ENCODE results near the gene FANCE. TPM values are rescaled to one million over a fixed set of nuclear protein-coding genes. Genes with fewer than 3 reads are reported as not detected.
"Not testable (repeated sequence)": the region's sequence is repeated elsewhere in the genome, so short reads cannot be mapped to it uniquely, and the experiment has no call there.

Gene FANCE
- total and polyA plus RNA-seq, 9 of the 15 experiments (the other 6 are each of a cell fraction or from before 2014, with no cell fraction given), result 5.7 to 30.2 (median 17.0) TPM

GRCh38 chr6:35436071-35436857 lies 15.9 kb upstream of the FANCE start (continued):
- TF ChIP-seq FOXJ3 (CRISPR knock-in tag; IDR thresholded peaks at IDR 0.05), result no peak

DNA sequence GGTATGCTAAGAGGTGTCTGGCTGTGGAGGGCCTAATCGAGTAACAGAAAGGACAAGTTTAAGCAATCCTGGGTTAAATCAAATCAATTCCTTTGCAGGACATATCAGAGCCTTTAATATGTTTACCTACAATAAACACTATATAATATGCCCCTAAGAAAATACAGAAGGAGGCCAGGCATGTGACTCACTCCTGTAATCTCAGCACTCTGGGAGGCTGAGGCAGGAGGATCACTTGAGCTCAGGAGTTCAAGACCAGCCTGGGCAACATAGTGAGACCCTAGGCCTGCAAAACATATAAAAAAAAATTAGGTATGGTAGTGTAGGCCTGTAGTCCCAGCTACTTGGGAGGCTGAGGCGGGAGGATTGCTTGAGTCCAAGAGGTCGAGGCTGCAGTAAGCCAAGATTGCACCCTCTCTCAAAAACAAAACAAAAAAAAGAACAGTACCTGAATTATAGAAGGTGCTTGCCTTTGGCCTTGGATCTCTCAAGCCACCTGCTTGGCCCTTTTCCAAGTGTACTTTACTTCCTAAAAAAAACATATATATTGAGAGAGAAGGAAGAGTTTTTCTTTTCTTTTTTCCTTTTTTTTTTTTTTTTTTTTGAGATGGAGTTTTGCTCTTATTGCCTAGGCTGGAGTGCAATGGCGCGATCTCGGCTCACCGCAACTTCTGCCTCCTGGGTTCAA lies 13.6 kb upstream of the FANCE start:
- CTCF ChIA-PET (ENCODE audit: low intra/inter-chr PET ratio), result not testable (repeated sequence)

More for the DNA sequence above, 13.6 kb upstream of the FANCE start:
- H3K36me3 ChIP-seq (ENCODE audit: control insufficient read depth, insufficient read depth, low read length); BruUV-seq (replicated peaks); DNase-seq (ENCODE audit: extremely low read depth in 1 of 4, low spot score in 3 of 4); H3K9me1 ChIP-seq (ENCODE audit: control insufficient read depth, insufficient read depth, low read length); H3K4me3 ChIP-seq; in situ Hi-C loops (cut with MboI); H3K27me3 ChIP-seq (ENCODE audit: control insufficient read depth in 2 of 2, insufficient read depth in 2 of 2, low read length in 2 of 2); ATAC-seq; H3K9me3 ChIP-seq (replicated peaks; ENCODE audit: control insufficient read depth, insufficient read depth, low read depth, low read length); H3K4me2 ChIP-seq (ENCODE audit: insufficient read depth, low read length); H3K79me2 ChIP-seq (ENCODE audit: control insufficient read depth, insufficient read depth, low read length); H3K9ac ChIP-seq (ENCODE audit: insufficient read depth in 1 of 2, low read depth in 2 of 2, low read length in 2 of 2); H3K27ac ChIP-seq (ENCODE audit: extremely low read depth, low read depth, low read length); H2AFZ ChIP-seq (ENCODE audit: low read depth, low read length); intact Hi-C loops (cut with micrococcal nuclease); H4K20me1 ChIP-seq (replicated peaks; ENCODE audit: control insufficient read depth, insufficient read depth, low read length): not testable (repeated sequence)
- peak; percentile 11 for FAIRE-seq
- 46% methylated on average over 3 of the region's 7 CpGs for WGBS (ENCODE audit: insufficient coverage, low coverage, missing lambda C conversion rate)
- peaks cover 5 to 17% of the 10 kb centered on the region in 2 experiments; a peak in 4 of 5 replicates for H3K4me1 ChIP-seq (replicated peaks in 1 of 2; ENCODE audit: control insufficient read depth in 2 of 2, insufficient read depth in 2 of 2, low read length in 2 of 2)
- TF ChIP-seq RBM25 (IDR thresholded peaks at IDR 0.05; ENCODE audit: low read depth, low read length, severe bottlenecking) (peak; percentile 83), KDM1A (IDR thresholded peaks at IDR 0.05) (peak; percentile 52 to 63), ZNF239 (CRISPR knock-in tag; IDR thresholded peaks at IDR 0.05) (peak; percentile 98), BCOR (IDR thresholded peaks at IDR 0.05) (peak; percentile 83), ZNF121 (CRISPR knock-in tag; conservative IDR thresholded peaks at IDR 0.05) (peak; percentile 99), SMARCA5 (IDR thresholded peaks at IDR 0.05) (peak; percentile 37; the same call in 1 of the 2 replicates), NFIC (IDR thresholded peaks at IDR 0.05) (peak; percentile 61)
- POLR2A ChIA-PET, result interaction anchor here (0.6 to 1.4 kb wide), 3 partner anchors 11 to 63 kb away, joined by 3 to 4 read pairs (median 3); no protein-coding TSS in a partner anchor
